Measurements from ENCODE around the gene APCDD1L.
"Not testable (repeated sequence)": the region's sequence is repeated elsewhere in the genome, so short reads cannot be mapped to it uniquely, and the experiment has no call there.

Gene APCDD1L

GRCh38 chr20:58514321-58515232 is 622 bp downstream of the APCDD1L start:
- DNase-seq (ENCODE audit: low read depth, low spot score) = no peak

- no peak for DNase-seq (ENCODE audit: low read depth, low spot score)
Measured at GRCh38 chr20:58513580-58514285, 1.5 kb downstream of the APCDD1L start.

- no peak for DNase-seq (ENCODE audit: low read depth, low spot score)
Measured at GRCh38 chr20:58512808-58513552, 2.2 kb downstream of the APCDD1L start.

GRCh38 chr20:58511861-58512260 is 3.3 kb downstream of the APCDD1L start:
- no peak for DNase-seq (ENCODE audit: low read depth, low spot score)

GRCh38 chr20:58511364-58511763 is 3.8 kb downstream of the APCDD1L start:
- DNase-seq (ENCODE audit: low read depth, low spot score) = no peak

GRCh38 chr20:58510921-58511320 is 4.3 kb downstream of the APCDD1L start:
- no peak for DNase-seq (ENCODE audit: low read depth, low spot score)

GRCh38 chr20:58508762-58509395 is 6.3 kb downstream of the APCDD1L start:
- DNase-seq (ENCODE audit: low read depth, low spot score) = no peak

GRCh38 chr20:58506999-58507398 is 8.2 kb downstream of the APCDD1L start:
- not testable (repeated sequence) for DNase-seq (ENCODE audit: low read depth, low spot score)

GRCh38 chr20:58504566-58504965 is 10.6 kb downstream of the APCDD1L start:
- DNase-seq (ENCODE audit: low read depth, low spot score) = no peak

GRCh38 chr20:58503668-58504067 is 11.5 kb downstream of the APCDD1L start:
- DNase-seq (ENCODE audit: low read depth, low spot score) = no peak

GRCh38 chr20:58500256-58500655 is 14.9 kb downstream of the APCDD1L start:
- DNase-seq (ENCODE audit: low read depth, low spot score) = no peak

GRCh38 chr20:58498470-58499068 is 16.6 kb downstream of the APCDD1L start:
- DNase-seq (ENCODE audit: low read depth, low spot score) = no peak

- no peak for DNase-seq (ENCODE audit: low read depth, low spot score)
Measured at GRCh38 chr20:58497724-58498469, 17.3 kb downstream of the APCDD1L start.

- DNase-seq (ENCODE audit: low read depth, low spot score) = no peak
Measured at GRCh38 chr20:58497076-58497641, 18.0 kb downstream of the APCDD1L start.

- no peak for DNase-seq (ENCODE audit: low read depth, low spot score)
Measured at GRCh38 chr20:58496429-58496769, 18.8 kb downstream of the APCDD1L start.

- no peak for DNase-seq (ENCODE audit: low read depth, low spot score)
Measured at GRCh38 chr20:58495623-58496428, 19.4 kb downstream of the APCDD1L start.

GRCh38 chr20:58494923-58495622 is 20.1 kb downstream of the APCDD1L start:
- DNase-seq (ENCODE audit: low read depth, low spot score) = no peak

- no peak for DNase-seq (ENCODE audit: low read depth, low spot score)
Measured at GRCh38 chr20:58492795-58493524, 22.2 kb downstream of the APCDD1L start.
